GM18873 (cell line): ENCODE data around the gene GDF9.

ENCODE experiments used
- ATAC-seq: cut with Tn5 transposase; IDR thresholded peaks from one replicate; pipeline ENCODE4 v1.9.1; 2021; ENCODE audit warnings: mild to moderate bottlenecking, moderate library complexity, moderate number of reproducible peaks; ENCODE audit not compliant: unreplicated experiment, low FRiP score

GDF9 gene

GRCh38 chr5:132822650-132823480, 43.4 kb downstream of the GDF9 start:
- ATAC-seq = no peak

- ATAC-seq = no peak
Observed at GRCh38 chr5:132821791-132822190, 44.5 kb downstream of the GDF9 start.

GRCh38 chr5:132821350-132821749, 44.9 kb downstream of the GDF9 start:
- no peak for ATAC-seq

GRCh38 chr5:132820162-132820754, 46.0 kb downstream of the GDF9 start:
- ATAC-seq = peak; percentile 68

GRCh38 chr5:132819468-132819867, 46.8 kb downstream of the GDF9 start:
- ATAC-seq = no peak

- ATAC-seq = no peak
Observed at GRCh38 chr5:132817011-132817410, 49.3 kb downstream of the GDF9 start.

GRCh38 chr5:132816554-132816953, 49.7 kb downstream of the GDF9 start:
- ATAC-seq = no peak

GRCh38 chr5:132816083-132816482, 50.2 kb downstream of the GDF9 start:
- ATAC-seq = no peak

GRCh38 chr5:132815454-132815853, 50.8 kb downstream of the GDF9 start:
- ATAC-seq = no peak

GRCh38 chr5:132814503-132815294, 51.6 kb downstream of the GDF9 start:
- no peak for ATAC-seq

- no peak for ATAC-seq
Observed at GRCh38 chr5:132813599-132814502, 52.4 kb downstream of the GDF9 start.

GRCh38 chr5:132812781-132813598, 53.3 kb downstream of the GDF9 start, which contains the start of gene SOWAHA:
Gene SOWAHA, plus strand, starts transcription at chr5:132813302. Its CDS starts 320 bp downstream, at chr5:132813622.
- ATAC-seq = no peak

GRCh38 chr5:132812123-132812765, 54.0 kb downstream of the GDF9 start:
- no peak for ATAC-seq
